HL-60 (cell line): Measurements from ENCODE around the gene HSPA4.
"Not testable (repeated sequence)": the region's sequence is repeated elsewhere in the genome, so short reads cannot be mapped to it uniquely, and the experiment has no call there.

Source experiments
- DNase-seq, 2 experiments: peaks; one replicate each; pipeline ENCODE4 v3.0.0-alpha.2; 2010 to 2020; ENCODE audit warnings: low read depth in 1 of 2, low spot score in 1 of 2
- H3K27ac ChIP-seq: fragments of 250-450 bp; sonication (Bioruptor Pico); replicated peaks from 2 replicates; pipeline ENCODE4 v1.5.1; 2020; ENCODE audit warnings: mild to moderate bottlenecking, moderate library complexity
- H3K27me3 ChIP-seq: fragments of 250-450 bp; sonication (Bioruptor Pico); 2 replicates; pipeline ENCODE4 v1.5.1; 2021; ENCODE audit warnings: mild to moderate bottlenecking, moderate library complexity; ENCODE audit not compliant: insufficient read depth, poor library complexity, severe bottlenecking
- H3K4me3 ChIP-seq: replicated peaks from 2 replicates; pipeline ENCODE4 v1.5.1; 2011; ENCODE audit warnings: mild to moderate bottlenecking, control low read depth, low read length; ENCODE audit not compliant: insufficient read depth
- CTCF ChIP-seq: IDR thresholded peaks from one replicate; pipeline ENCODE4 v1.5.1; 2011; ENCODE audit warnings: low read length, control low read depth, inconsistent platforms; ENCODE audit not compliant: insufficient read depth
- GABPA ChIP-seq: IDR thresholded peaks from 2 replicates; pipeline ENCODE4 v1.6.1; 2012; ENCODE audit warnings: low read depth
- POLR2AphosphoS5 ChIP-seq: IDR thresholded peaks from 2 replicates; pipeline ENCODE4 v1.6.1; 2012; ENCODE audit warnings: low read depth
- REST ChIP-seq: IDR thresholded peaks from 2 replicates; pipeline ENCODE4 v1.6.1; 2012; ENCODE audit warnings: low read depth; ENCODE audit not compliant: insufficient replicate concordance
- SPI1 ChIP-seq: IDR thresholded peaks from 2 replicates; pipeline ENCODE4 v1.6.1; 2012; ENCODE audit warnings: low read depth, mild to moderate bottlenecking, borderline replicate concordance

HSPA4 gene

GRCh38 chr5:133041910-133042309 is 9.9 kb upstream of the HSPA4 start:
- DNase-seq, result no peak
- Histone ChIP-seq H3K27ac (no peak overlapping the region), H3K4me3 (no peak overlapping the region), H3K27me3 (no peaks in the 10 kb centered on the region)
- TF ChIP-seq POLR2AphosphoS5 (no peak), GABPA (no peak), SPI1 (no peak), REST (no peak), CTCF (no peak)

GRCh38 chr5:133046560-133046959 is 5.3 kb upstream of the HSPA4 start:
- not testable (repeated sequence) for DNase-seq, H3K27me3 ChIP-seq, H3K4me3 ChIP-seq, H3K27ac ChIP-seq

GRCh38 chr5:133047404-133047803 is 4.4 kb upstream of the HSPA4 start:
- Histone ChIP-seq H3K4me3 (no peak overlapping the region), H3K27ac (no peak overlapping the region), H3K27me3 (no peaks in the 10 kb centered on the region)
- no peak for DNase-seq
- TF ChIP-seq POLR2AphosphoS5 (no peak), GABPA (no peak), CTCF (no peak), SPI1 (no peak), REST (no peak)

GRCh38 chr5:133048993-133049725 is 2.7 kb upstream of the HSPA4 start:
- TF ChIP-seq GABPA (no peak), REST (no peak), POLR2AphosphoS5 (no peak), SPI1 (no peak), CTCF (no peak)
- Histone ChIP-seq H3K27me3 (no peaks in the 10 kb centered on the region), H3K27ac (no peak overlapping the region), H3K4me3 (no peak overlapping the region)
- DNase-seq, result no peak
